Gastrocnemius medialis (tissue), 4 donors: ENCODE measurements around the gene MYH9. TPM values are rescaled to one million over a fixed set of nuclear protein-coding genes. Genes with fewer than 3 reads are reported as not detected.

Source experiments
- ATAC-seq, 2 donors: fragments of 150-250 bp; one replicate each; pipeline ENCODE4 v1.9.1; 2016
- DNase-seq, 2 donors: peaks; one replicate each; pipeline ENCODE4 v3.0.0-alpha.2; 2019
- H3K27ac ChIP-seq, 4 donors: fragments of 200-600 bp; sonication (generic); 1 replicate in 1 of 4; 2 replicates in 3 of 4; pipeline ENCODE4 v1.5.1; 2016 to 2018; ENCODE audit warnings: mild to moderate bottlenecking in 2 of 4, moderate library complexity in 1 of 4
- H3K27me3 ChIP-seq, 3 donors: fragments of 200-600 bp; sonication (generic) in 2 of 3; 1 replicate in 1 of 3; 2 replicates in 2 of 3; pipeline versions ENCODE4 v1.5.1 to v1.6.0; 2016 to 2019; ENCODE audit warnings: mild to moderate bottlenecking in 1 of 3, moderate library complexity in 1 of 3
- H3K36me3 ChIP-seq, 2 donors: fragments of 200-600 bp; sonication (generic) in 1 of 2; one replicate each; pipeline ENCODE4 v1.5.1; 2017 to 2018
- H3K4me1 ChIP-seq, 2 donors: fragments of 200-600 bp; sonication (generic) in 1 of 2; one replicate each; pipeline ENCODE4 v1.5.1; 2016 to 2017; ENCODE audit warnings: mild to moderate bottlenecking in 2 of 2
- H3K4me3 ChIP-seq, 4 donors: fragments of 200-600 bp; sonication (generic) in 3 of 4; 1 replicate in 1 of 4; 2 replicates in 3 of 4; pipeline ENCODE4 v1.5.1; 2016 to 2019; ENCODE audit warnings: mild to moderate bottlenecking in 2 of 4
- H3K9me3 ChIP-seq, 3 donors: fragments of 200-600 bp; sonication (generic) in 2 of 3; 1 replicate in 1 of 3; 2 replicates in 2 of 3; pipeline ENCODE4 v1.5.1; 2016 to 2019
- POLR2A ChIP-seq, 2 donors: fragments of 450-650 bp; IDR thresholded peaks; one replicate each; pipeline ENCODE4 v1.6.1; 2017; ENCODE audit warnings: antibody characterized with exemption in 2 of 2, mild to moderate bottlenecking in 2 of 2, moderate library complexity in 2 of 2
- in situ Hi-C, 4 donors: fragments of 200-750 bp; cut with MboI; loops; one replicate each; pipeline versions ENCODE4 v1.15.0 to v1.8.0; 2017; ENCODE audit warnings: low sequenced_read_pairs in 4 of 4
- intact Hi-C: fragments of 100-400 bp; cut with DNase I; formaldehyde crosslinking; loops from one replicate; pipeline ENCODE4 v1.15.1; 2023; ENCODE audit warnings: low total_unique reads
- total RNA-seq, 4 donors: library from RNA; depleted of rRNA; stranded (reverse); fragments of >200 nt; gene quantifications; one replicate each; pipeline versions ENCODE4 v1.1.0 to v1.2.3, GENCODE V29; 2016
- TF ChIP-seq, protein P1 (sequence below), 5 experiments: fragments of 450-650 bp in 3 of 5; fragments of 200-600 bp in 2 of 5; sonication (generic) in 2 of 5; IDR thresholded peaks in 4 of 5; conservative IDR thresholded peaks in 1 of 5; 1 replicate in 4 of 5; 2 replicates in 1 of 5; pipeline ENCODE4 v1.5.1; 2016 to 2019; ENCODE audit warnings: antibody characterized with exemption in 5 of 5, mild to moderate bottlenecking in 3 of 5, moderate library complexity in 3 of 5

The MYH9 gene
- total RNA-seq, 4 donors from 2014 or later: 38.9 to 115 (median 104) TPM

DNA sequence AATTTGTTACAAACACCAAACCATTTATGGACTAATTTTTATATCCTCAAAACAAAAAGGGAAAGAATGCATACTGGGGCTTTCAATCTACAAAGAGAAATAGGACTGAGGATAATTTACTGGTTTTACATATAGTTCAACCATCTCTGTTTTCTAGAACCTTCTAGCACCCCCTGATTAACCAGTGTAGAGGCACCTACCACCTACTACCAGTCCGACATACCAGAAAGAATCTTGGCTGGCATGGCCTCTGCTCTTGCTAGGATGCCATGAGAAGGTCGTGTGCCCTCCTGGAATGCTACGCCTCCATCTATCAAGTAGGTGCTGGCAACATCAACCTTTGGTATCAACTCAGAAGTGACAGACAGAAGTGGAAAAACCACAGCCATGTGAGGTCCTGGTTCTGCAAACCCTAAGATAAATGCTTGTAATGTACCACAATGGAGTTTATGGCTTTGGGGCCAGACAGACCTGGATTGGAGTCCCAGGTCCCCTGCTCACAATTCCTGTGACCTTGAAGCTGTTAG is 28.2 kb downstream of the MYH9 start:
- intact Hi-C loops (no loop called here), in situ Hi-C loops (no loop called here)
- Histone ChIP-seq H3K4me3 (no peak overlapping the region), H3K9me3 (no peaks in the 10 kb centered on the region), H3K36me3 (no peaks in the 10 kb centered on the region), H3K27ac (peak overlapping the region; percentile 74 to 84 (median 83)), H3K4me1 (peaks cover 53 to 70% of the 10 kb centered on the region in 2 donors), H3K27me3 (no peaks in the 10 kb centered on the region)
- no peak for TF ChIP-seq POLR2A (IDR thresholded peaks at IDR 0.05)
- TF ChIP-seq, protein P1, sequence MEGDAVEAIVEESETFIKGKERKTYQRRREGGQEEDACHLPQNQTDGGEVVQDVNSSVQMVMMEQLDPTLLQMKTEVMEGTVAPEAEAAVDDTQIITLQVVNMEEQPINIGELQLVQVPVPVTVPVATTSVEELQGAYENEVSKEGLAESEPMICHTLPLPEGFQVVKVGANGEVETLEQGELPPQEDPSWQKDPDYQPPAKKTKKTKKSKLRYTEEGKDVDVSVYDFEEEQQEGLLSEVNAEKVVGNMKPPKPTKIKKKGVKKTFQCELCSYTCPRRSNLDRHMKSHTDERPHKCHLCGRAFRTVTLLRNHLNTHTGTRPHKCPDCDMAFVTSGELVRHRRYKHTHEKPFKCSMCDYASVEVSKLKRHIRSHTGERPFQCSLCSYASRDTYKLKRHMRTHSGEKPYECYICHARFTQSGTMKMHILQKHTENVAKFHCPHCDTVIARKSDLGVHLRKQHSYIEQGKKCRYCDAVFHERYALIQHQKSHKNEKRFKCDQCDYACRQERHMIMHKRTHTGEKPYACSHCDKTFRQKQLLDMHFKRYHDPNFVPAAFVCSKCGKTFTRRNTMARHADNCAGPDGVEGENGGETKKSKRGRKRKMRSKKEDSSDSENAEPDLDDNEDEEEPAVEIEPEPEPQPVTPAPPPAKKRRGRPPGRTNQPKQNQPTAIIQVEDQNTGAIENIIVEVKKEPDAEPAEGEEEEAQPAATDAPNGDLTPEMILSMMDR (IDR thresholded peaks at IDR 0.05 in 4 of 5, conservative IDR thresholded peaks at IDR 0.05 in 1 of 5): no peak
- DNase-seq: no peak
- no peak for ATAC-seq

DNA sequence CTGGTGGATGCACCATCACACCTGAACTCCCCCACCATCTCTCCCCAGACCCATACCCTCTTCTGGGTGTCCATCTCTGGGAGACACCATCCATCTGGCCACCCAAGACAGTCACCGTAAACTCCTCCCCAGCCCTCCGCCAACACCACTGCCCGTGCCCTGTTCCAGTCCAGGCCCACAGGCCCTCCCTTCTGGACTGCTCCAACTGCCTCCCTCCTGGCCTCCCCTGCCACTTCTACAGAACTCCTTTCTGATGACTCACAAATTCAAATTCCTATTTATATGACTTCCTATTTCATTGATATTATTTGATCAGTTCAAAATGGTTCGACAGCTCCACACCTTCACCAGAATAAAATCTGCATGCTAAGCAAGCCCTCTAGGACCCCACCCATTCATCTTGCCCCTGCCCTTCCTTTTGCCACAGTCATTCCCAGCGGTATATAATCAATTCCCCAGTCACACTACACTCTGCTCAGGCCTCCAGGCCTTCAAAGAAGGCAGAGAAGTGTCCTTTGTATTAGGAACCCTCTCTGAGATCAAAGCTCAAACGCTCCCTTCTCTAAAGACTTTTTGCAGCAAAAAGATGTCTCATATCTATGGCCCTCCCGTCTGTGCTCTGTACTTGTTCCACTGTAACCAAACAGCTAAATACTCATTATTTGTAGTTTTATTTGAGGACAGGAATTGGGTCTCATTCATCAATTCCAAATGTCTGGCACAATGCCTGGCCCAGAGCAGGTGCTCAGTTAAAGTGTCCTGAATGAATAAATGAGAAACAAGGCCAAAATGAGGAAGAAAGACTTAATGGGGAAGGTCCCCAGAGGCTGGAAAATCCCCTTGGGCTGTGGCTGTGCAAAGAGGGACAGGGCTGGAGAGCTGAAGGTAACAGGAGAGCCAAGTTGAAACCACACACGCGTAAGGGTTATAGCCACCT is 29.0 kb downstream of the MYH9 start:
- no peak overlapping the region for H3K4me3 ChIP-seq
- H3K9me3 ChIP-seq: no peaks in the 10 kb centered on the region
- no peaks in the 10 kb centered on the region for H3K36me3 ChIP-seq
- no peak for ATAC-seq
- no peak for TF ChIP-seq POLR2A (IDR thresholded peaks at IDR 0.05)
- TF ChIP-seq, protein P1 (IDR thresholded peaks at IDR 0.05 in 4 of 5, conservative IDR thresholded peaks at IDR 0.05 in 1 of 5): no peak
- H3K27ac ChIP-seq: peak overlapping the region; percentile 74 to 84 (median 83)
- in situ Hi-C loops (no loop called here), intact Hi-C loops (no loop called here)
- DNase-seq: no peak
- H3K4me1 ChIP-seq: peaks cover 47 to 70% of the 10 kb centered on the region in 2 donors
- H3K27me3 ChIP-seq: no peaks in the 10 kb centered on the region

DNA sequence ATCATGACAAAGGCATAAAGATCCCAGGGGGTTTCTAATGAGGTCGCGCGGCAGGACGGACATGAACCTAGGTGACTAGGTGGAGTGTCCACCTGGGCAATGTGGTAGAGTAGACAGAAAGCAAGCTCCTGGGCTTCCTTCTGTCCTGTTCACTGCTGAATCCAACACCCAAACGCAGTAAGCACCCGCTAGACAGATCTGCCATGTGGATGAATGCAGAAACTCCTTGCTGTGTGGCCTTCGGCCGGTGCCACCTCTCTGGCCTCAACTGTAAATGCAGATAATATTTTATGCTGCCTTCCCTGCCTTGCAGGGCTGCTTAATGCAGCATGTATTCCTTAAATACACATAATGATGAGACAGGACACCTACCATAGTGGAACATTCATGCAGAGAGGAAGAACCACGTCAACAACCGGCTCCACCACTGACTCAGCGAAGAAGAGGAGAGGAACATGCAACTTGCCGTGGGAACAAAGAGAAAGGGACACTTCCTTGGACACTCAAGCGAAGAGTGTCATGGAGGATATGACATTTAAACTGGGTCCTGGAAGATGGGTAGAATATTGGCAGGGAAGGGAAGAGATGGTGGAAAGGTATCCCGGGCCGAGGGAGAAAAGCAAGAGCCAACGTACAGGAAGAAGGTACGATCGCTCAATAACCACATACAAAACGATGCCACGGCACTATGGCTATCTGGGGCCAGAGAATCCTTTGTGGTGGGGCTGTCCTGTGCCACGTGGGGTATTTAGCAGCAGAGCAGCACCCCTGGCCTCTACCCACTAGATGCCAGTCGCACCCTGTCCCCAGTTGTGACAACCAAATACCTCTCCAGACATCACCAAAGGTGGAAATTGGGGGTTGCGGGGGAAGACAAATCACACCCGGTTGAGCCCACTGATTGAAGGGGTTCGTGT is 30.8 kb downstream of the MYH9 start:
- DNase-seq (no peak), ATAC-seq (no peak)
- in situ Hi-C loops: no loop called here
- TF ChIP-seq POLR2A (IDR thresholded peaks at IDR 0.05): no peak
- TF ChIP-seq, protein P1 (IDR thresholded peaks at IDR 0.05 in 4 of 5, conservative IDR thresholded peaks at IDR 0.05 in 1 of 5): no peak
- Histone ChIP-seq H3K4me3 (no peak overlapping the region), H3K4me1 (peaks cover 48 to 70% of the 10 kb centered on the region in 2 donors), H3K9me3 (no peaks in the 10 kb centered on the region), H3K36me3 (no peaks in the 10 kb centered on the region), H3K27me3 (no peaks in the 10 kb centered on the region), H3K27ac (peak overlapping the region; percentile 74 to 84 (median 83))
- intact Hi-C loops: no loop called here

DNA sequence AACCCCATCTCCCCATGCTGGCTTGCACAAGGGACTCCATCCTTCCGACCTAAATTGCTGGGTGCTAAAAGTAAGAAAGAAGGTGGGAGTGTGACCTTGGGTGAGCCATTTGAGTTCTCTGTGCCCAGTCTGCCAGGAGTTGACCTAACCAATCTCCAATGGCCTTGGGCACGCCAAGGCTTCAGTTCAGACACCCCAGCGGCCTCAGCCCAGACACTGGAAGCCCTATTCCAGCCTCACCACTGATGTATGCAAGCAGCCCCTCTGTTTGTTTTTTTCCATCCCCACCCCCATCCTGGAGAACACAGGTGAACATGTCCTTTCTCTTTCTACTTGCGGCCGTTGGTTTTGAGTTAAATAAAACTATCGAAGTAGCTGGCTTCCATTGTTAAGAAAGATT is 31.9 kb downstream of the MYH9 start:
- H3K4me1 ChIP-seq: peaks cover 56 to 70% of the 10 kb centered on the region in 2 donors
- H3K4me3 ChIP-seq: no peak overlapping the region
- intact Hi-C loops (no loop called here), in situ Hi-C loops (no loop called here)
- no peak for DNase-seq
- no peaks in the 10 kb centered on the region for H3K27me3 ChIP-seq
- no peaks in the 10 kb centered on the region for H3K36me3 ChIP-seq
- TF ChIP-seq, protein P1 (IDR thresholded peaks at IDR 0.05 in 4 of 5, conservative IDR thresholded peaks at IDR 0.05 in 1 of 5): no peak
- no peak for TF ChIP-seq POLR2A (IDR thresholded peaks at IDR 0.05)
- no peaks in the 10 kb centered on the region for H3K9me3 ChIP-seq
- peak overlapping the region; percentile 74 to 84 (median 83) for H3K27ac ChIP-seq
- no peak for ATAC-seq
